SJCRH30 (cell line): ENCODE data around the gene CFHR5. TPM values are rescaled to one million over a fixed set of nuclear protein-coding genes. Genes with fewer than 3 reads are reported as not detected.
"Not testable (repeated sequence)": the region's sequence is repeated elsewhere in the genome, so short reads cannot be mapped to it uniquely, and the experiment has no call there.

Experiments
- DNase-seq, 2 experiments: peaks; one replicate each; pipeline ENCODE4 v3.0.0-alpha.2; 2015 to 2020
- H3K27ac ChIP-seq: fragments of 250-450 bp; sonication (Bioruptor Pico); 2 replicates; pipeline ENCODE4 v1.5.1; 2020; ENCODE audit warnings: mild to moderate bottlenecking, moderate library complexity
- H3K27me3 ChIP-seq: fragments of 250-450 bp; sonication (Bioruptor Pico); 2 replicates; pipeline ENCODE4 v1.5.1; 2020; ENCODE audit warnings: mild to moderate bottlenecking, moderate library complexity
- H3K36me3 ChIP-seq: fragments of 250-450 bp; sonication (Bioruptor Pico); 2 replicates; pipeline ENCODE4 v1.5.1; 2020; ENCODE audit warnings: mild to moderate bottlenecking, moderate library complexity
- H3K4me1 ChIP-seq: fragments of 250-450 bp; sonication (Bioruptor Pico); 2 replicates; pipeline ENCODE4 v1.5.1; 2020; ENCODE audit warnings: mild to moderate bottlenecking, moderate library complexity
- H3K4me3 ChIP-seq: fragments of 250-450 bp; sonication (Bioruptor Pico); 2 replicates; pipeline ENCODE4 v1.5.1; 2020; ENCODE audit warnings: mild to moderate bottlenecking, moderate library complexity
- H3K9me3 ChIP-seq: fragments of 250-450 bp; sonication (Bioruptor Pico); replicated peaks from 2 replicates; pipeline ENCODE4 v1.5.1; 2020; ENCODE audit warnings: mild to moderate bottlenecking, moderate library complexity
- total RNA-seq: library from RNA; depleted of rRNA; stranded (reverse); fragments of >200 nt; shearing (Covaris generic); gene quantifications from 2 replicates; pipeline ENCODE4 v1.2.3, GENCODE V29; 2014; rRNA removed

CFHR5 gene
- total RNA-seq = not detected in 2 replicates

DNA sequence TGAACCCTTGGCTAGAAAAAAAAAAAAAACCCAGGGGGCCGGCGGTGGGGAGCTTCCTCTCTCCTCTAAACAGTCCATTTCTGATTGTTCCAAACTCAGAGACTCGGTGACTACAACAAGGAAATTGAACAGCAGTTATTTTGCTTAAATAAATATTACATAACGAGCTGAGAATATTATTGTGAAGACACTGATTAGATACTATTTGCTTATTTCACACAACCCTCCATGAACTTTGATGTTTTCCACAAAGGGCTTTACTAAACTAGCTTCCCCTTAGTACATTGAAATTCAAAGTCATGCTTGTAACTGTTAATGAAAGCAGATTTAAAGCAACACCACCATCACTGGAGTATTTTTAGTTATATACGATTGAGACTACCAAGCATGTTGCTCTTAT lies at the start of gene CFHR5:
CFHR5 (plus strand) TSS at position 279 of the 400 bp plus-strand sequence; CDS start at position 388, 109 bp downstream.
- H3K27ac ChIP-seq = no peak within 1 kb of the TSS
- H3K4me3 ChIP-seq = no peak within 1 kb of the TSS
- no peaks in the 10 kb centered on the region for H3K4me1 ChIP-seq
- H3K27me3 ChIP-seq = no peaks in the 10 kb centered on the region
- H3K9me3 ChIP-seq = no peaks in the 10 kb centered on the region
- no peak for DNase-seq
- H3K36me3 ChIP-seq = no peaks in the 10 kb centered on the region

DNA sequence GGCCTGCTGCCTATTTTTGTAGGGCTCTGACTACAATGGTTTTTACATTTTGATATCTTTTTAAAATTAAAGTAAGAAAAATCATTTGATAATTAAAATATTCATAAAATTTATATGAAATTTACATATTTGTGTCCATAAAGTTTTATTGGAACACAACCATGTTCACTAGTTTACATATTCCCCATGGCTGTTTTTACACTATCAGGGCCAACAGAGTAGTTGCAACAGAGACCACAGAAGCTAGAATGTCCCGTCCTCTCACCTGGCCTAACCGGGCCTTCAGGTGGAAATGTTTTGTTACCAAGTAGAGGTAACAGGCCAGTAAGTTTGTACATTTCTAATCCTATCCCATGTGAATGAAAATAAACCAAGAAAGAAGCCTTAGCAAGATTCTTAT lies 44.5 kb upstream of the CFHR5 start:
- H3K9me3 ChIP-seq, H3K27ac ChIP-seq, H3K4me3 ChIP-seq, DNase-seq, H3K27me3 ChIP-seq, H3K36me3 ChIP-seq, H3K4me1 ChIP-seq: not testable (repeated sequence)

DNA sequence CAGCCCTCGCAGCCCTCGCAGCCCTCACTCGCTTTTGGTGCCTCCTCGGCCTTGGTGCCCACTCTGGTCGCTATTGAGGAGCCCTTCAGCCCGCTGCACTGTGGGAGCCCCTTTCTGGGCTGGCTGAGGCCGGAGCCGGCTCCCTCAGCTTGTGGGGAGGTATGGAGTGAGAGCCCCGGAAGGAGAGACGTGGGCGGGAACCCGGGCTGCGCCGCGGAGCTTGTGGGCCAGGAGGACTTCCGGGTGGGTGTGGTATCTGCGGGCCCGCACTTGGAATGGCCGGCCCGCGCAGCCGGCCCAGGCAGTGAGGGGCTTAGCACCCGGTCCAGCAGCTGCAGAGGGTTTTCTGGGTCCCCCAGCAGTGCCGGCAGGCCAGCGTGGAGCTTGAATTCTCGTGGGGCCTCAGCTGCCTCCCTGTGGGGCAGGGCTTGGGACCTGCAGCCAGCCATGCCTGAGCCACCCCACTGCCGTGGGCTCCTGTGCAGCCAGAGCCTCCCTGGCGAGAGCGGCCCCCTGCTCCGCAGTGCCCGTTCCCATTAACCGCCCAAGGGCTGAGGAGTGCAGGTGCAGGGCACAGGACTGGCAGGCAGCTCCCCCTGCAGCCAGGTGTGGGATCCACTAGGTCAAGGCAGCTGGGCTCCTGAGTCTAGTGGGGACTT lies 43.7 kb upstream of the CFHR5 start:
- Histone ChIP-seq H3K4me1 (no peaks in the 10 kb centered on the region), H3K27me3 (no peaks in the 10 kb centered on the region)

DNA sequence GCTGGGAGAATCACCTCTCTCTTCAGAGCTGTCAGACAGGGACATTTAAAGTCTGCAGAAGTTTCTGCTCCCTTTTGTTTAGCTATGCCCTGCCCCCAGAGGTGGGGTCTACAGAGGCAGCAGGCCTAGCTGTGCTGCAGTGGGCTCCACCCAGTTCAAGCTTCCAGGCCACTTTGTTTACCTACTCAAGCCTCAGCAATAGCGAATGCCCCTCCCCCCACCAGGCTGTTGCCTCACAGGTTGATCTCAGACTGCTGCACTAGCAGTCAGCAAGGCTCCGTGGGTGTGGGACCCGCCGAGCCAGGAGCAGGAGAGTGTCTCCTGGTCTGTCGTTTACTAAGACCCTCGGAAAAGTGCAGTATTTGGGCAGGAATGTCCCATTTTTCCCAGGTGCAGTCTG lies 35.9 kb upstream of the CFHR5 start:
- H3K27me3 ChIP-seq, H3K9me3 ChIP-seq, DNase-seq, H3K36me3 ChIP-seq, H3K4me1 ChIP-seq, H3K4me3 ChIP-seq, H3K27ac ChIP-seq: not testable (repeated sequence)

More for the DNA sequence above, 43.7 kb upstream of the CFHR5 start:
- Histone ChIP-seq H3K9me3 (no peaks in the 10 kb centered on the region), H3K27ac (no peak overlapping the region), H3K36me3 (no peaks in the 10 kb centered on the region), H3K4me3 (no peak overlapping the region)
- DNase-seq = no peak

DNA sequence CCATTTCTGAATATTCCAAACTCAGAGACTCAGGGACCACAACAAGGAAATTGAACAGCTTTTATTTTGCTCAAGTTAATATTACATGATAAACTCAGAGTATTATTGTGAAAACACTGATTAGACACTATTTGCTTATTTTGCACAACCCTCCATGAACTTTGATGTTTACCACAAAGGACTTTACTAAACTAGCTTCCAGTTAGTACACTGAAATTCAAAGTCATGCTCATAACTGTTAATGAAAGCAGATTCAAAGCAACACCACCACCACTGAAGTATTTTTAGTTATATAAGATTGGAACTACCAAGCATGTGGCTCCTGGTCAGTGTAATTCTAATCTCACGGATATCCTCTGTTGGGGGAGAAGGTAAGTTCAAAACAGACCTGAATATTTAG lies 33.8 kb upstream of the CFHR5 start, which contains the start of gene CFHR2:
CFHR2 (plus strand) TSS at position 171 of the 400 bp plus-strand sequence; CDS start at position 314, 143 bp downstream.
- not testable (repeated sequence) for H3K36me3 ChIP-seq, H3K27ac ChIP-seq, H3K4me3 ChIP-seq, H3K9me3 ChIP-seq, H3K4me1 ChIP-seq, DNase-seq, H3K27me3 ChIP-seq

DNA sequence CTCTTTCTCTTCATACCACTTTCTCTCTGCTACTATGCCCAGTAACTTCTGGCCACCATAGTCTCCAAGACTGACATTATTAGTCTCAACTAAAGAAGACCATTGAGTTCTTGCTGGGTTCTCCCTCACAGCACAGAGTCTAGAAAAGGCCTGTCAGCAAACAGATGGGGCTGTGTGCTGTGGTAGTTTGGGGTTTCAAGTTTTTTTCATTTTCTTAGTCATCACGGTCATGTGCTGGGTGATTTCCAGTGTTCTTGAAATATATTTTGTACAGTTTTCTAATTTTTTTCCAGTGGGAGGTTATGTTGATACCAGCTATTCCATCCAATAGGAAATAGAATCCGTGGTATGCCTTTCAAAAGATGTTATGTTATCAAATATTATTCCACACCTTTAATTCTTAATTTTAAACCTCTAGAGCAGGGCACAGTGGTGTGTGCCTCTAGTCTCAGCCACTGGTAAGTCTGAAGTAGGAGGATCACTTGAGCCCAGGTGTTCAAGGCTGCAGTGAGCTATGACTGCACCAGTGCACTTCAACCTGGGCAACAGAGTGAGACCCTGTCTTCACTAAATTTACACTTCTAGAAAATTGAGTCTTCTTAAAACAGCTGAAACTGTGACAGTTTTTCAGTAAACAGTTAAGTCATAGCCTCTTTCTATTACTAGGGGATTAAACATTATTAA lies 25.5 kb upstream of the CFHR5 start:
- H3K27ac ChIP-seq = no peak overlapping the region
- no peaks in the 10 kb centered on the region for H3K4me1 ChIP-seq
- H3K36me3 ChIP-seq = no peaks in the 10 kb centered on the region
- H3K4me3 ChIP-seq = no peak overlapping the region
- no peaks in the 10 kb centered on the region for H3K27me3 ChIP-seq
- no peaks in the 10 kb centered on the region for H3K9me3 ChIP-seq
- no peak for DNase-seq

DNA sequence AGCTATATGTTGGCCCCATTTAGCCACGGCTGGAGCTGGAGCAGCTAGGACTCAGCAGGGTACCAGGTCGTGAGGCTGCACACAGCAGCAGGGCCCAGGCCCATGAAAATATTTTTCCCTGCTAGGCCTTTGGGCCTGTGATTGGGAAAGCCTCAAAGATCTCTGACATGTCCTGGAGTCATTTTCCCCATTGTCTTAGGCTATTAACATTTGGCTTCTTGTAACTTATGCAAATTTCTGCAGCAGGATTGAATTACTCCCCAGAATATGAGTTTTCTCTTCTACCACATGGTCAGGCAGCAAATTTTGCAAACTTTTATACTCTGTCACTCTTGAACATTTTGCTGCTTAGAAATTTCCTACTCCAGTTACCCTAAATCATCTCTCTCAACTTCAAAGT lies 22.6 kb upstream of the CFHR5 start:
- Histone ChIP-seq H3K36me3 (no peaks in the 10 kb centered on the region), H3K4me1 (no peaks in the 10 kb centered on the region), H3K27me3 (no peaks in the 10 kb centered on the region), H3K4me3 (no peak overlapping the region), H3K9me3 (no peaks in the 10 kb centered on the region), H3K27ac (no peak overlapping the region)
- no peak for DNase-seq

DNA sequence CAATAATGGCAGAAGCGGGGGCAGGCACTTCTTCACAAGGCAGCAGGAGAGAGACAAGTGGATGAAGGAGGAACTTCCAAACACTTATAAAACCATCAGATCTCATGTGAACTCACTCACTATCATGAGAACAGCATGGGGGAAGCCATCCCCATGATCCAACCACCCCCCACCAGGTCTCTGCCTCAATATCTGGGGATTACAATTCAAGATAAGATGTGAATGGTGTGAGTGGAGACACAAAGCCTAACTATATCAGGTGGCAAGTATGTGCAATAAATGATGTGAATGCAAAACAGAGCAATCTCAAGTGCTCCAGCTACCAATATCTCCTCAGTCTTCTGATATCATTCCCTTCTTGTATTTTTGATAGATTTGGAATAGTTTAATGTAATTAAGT lies 21.4 kb upstream of the CFHR5 start:
- Histone ChIP-seq H3K9me3 (no peaks in the 10 kb centered on the region), H3K27me3 (no peaks in the 10 kb centered on the region), H3K4me3 (no peak overlapping the region), H3K4me1 (no peaks in the 10 kb centered on the region), H3K27ac (no peak overlapping the region), H3K36me3 (no peaks in the 10 kb centered on the region)
- no peak for DNase-seq

DNA sequence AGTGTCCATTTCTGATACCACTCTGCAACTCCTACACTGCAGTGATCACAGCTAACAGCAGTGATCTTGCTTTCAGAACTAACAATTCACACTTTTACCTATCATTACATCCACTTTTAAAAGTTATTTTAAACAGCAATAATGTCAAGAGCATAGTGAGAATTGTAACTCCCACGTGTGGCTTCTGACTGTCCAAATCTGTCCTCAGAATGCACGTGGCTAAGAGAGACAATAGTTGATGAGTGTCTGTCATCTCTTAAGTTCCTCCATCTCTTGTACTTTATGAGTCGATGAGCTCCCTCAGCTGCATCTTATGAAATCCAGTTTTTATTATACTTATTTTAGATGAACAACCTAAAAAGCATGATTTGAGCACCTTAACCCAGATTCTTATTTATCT lies 16.5 kb upstream of the CFHR5 start:
- Histone ChIP-seq H3K4me3 (no peak overlapping the region), H3K4me1 (no peaks in the 10 kb centered on the region)
- DNase-seq = no peak

DNA sequence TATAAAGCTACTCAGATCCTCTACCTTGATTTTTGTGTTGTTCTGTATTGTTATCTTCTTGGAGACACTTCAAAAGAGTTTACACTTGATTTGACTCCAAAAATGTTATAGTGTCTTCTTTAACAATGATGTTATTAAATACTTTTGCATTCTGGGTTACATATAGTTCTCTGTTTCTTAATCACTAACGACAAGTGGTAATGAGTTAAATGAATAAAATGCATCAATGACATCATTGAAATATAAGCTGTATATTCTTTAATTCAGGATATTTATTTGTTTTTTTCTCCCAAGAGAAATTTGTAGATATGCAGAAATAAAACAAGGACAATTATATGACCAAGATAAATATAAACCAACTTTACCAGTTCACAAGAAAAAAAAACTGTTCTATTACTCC lies 7.2 kb upstream of the CFHR5 start:
- Histone ChIP-seq H3K36me3 (no peaks in the 10 kb centered on the region), H3K4me1 (no peaks in the 10 kb centered on the region), H3K27me3 (no peaks in the 10 kb centered on the region), H3K27ac (no peak overlapping the region), H3K9me3 (no peaks in the 10 kb centered on the region), H3K4me3 (no peak overlapping the region)
- DNase-seq = no peak

More for the DNA sequence above, 16.5 kb upstream of the CFHR5 start:
- Histone ChIP-seq H3K27ac (no peak overlapping the region), H3K36me3 (no peaks in the 10 kb centered on the region), H3K27me3 (no peaks in the 10 kb centered on the region), H3K9me3 (no peaks in the 10 kb centered on the region)

DNA sequence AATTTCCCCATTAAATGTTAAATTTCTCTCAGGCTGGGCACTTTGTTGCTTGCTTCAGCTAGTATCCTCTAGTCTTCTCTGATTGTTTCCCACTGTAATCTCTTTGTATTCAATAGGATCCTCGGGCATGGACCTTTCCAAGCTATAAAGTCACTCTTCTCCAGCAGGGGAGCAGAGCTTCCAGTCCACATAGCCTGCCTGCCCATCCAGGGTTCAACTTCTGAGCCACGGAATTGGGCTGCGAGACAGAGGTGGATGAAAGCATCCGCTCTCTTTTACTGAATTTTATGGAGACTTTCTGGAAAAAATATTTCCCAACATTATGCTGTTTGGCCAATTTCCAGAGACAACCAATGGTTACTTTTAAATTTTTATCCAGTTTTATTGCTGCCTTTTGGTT lies 1.1 kb upstream of the CFHR5 start:
- Histone ChIP-seq H3K4me3 (no peak overlapping the region), H3K4me1 (no peaks in the 10 kb centered on the region), H3K9me3 (no peaks in the 10 kb centered on the region), H3K27me3 (no peaks in the 10 kb centered on the region), H3K36me3 (no peaks in the 10 kb centered on the region), H3K27ac (no peak overlapping the region)
- no peak for DNase-seq

DNA sequence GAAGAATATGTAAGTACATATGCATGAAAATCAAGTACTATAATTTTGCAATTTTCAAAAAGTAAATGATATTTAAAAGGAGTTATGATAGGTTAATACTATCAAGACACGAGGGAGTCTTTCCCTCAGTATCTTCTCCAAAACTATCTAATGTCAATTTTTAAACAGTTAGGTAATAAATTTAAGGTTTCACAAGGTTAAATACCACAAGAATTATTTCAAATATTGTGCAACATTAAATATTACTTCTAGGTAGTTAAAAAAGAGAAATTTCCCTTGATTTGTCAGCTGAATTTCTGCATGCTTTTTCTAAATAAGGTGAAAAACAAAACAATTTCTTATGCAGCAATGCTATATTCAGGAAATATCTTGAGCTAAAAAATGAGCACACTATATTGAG lies 3.5 kb downstream of the CFHR5 start:
- H3K27ac ChIP-seq = no peak overlapping the region
- H3K27me3 ChIP-seq = no peaks in the 10 kb centered on the region
- no peak overlapping the region for H3K4me3 ChIP-seq
- DNase-seq = no peak
- no peaks in the 10 kb centered on the region for H3K9me3 ChIP-seq
- no peaks in the 10 kb centered on the region for H3K36me3 ChIP-seq
- H3K4me1 ChIP-seq = no peaks in the 10 kb centered on the region

DNA sequence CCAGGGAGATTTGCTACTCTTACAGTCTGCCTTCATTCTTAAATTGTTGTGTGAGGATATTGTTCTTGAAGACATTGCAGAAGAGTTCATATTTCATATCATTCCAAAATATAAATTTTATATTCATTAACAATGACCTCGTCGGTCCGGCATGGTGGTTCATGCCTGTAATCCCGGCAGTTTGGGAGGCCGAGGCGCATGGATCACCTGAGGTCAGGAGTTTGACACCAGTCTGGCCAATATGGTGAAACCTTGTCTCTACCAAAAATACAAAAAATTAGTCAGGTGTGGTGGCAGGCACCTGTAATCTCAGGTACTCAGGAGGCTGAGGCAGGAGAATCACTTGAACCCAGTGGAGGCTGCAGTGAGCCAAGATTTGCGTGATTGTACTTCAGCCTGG lies 4.9 kb downstream of the CFHR5 start:
- H3K27ac ChIP-seq, H3K36me3 ChIP-seq, H3K4me3 ChIP-seq, DNase-seq, H3K4me1 ChIP-seq, H3K27me3 ChIP-seq, H3K9me3 ChIP-seq: not testable (repeated sequence)

DNA sequence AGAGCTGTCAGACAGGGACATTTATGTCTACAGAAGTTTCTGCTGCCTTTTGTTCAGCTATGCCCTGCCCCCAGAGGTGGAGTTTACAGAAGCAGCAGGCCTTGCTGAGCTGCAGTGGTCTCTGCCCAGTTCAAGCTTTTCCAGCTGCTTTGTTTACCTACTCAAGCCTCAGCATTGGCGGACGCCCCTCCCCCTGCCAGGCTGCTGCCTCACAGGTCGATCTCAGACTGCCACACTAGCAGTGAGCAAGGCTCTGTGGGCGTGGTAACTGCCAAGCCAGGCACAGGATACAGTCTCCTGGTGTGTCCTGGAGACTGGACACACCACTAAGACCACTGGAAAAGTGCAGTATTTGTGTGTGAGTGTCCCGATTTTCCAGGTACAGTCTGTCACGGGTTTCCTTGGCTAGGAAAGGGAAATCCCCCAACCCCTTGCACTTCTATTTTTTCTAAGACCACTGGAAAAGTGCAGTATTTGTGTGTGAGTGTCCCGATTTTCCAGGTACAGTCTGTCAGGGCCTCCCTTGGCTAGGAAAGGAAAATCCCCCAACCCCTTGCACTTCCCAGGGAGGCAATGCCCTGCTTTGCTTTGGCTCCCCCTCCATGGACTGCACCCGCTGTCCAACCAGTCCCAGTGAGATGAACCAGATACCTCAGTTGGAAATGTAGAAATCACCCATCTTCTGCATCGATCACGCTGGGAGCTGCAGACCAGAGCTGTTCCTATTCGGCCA lies 14.7 kb downstream of the CFHR5 start:
- not testable (repeated sequence) for H3K27me3 ChIP-seq, H3K4me3 ChIP-seq, H3K27ac ChIP-seq, H3K4me1 ChIP-seq, H3K9me3 ChIP-seq, H3K36me3 ChIP-seq
- peak; percentile 26 to 30 for DNase-seq

DNA sequence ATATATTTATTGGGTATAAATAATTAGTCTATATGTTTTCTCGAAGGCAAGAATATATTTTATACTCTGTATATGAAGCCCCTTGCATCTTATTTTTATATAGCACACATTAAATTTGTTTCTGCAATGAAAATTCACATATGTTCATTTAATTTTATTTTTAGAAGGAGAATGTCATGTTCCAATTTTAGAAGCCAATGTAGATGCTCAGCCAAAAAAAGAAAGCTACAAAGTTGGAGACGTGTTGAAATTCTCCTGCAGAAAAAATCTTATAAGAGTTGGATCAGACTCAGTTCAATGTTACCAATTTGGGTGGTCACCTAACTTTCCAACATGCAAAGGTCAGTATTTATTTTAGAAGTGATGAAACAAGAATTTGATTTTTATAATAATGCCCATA lies 16.6 kb downstream of the CFHR5 start:
- Histone ChIP-seq H3K4me3 (no peak overlapping the region), H3K27me3 (no peaks in the 10 kb centered on the region), H3K27ac (no peak overlapping the region), H3K4me1 (no peaks in the 10 kb centered on the region), H3K36me3 (no peaks in the 10 kb centered on the region), H3K9me3 (no peaks in the 10 kb centered on the region)
- no peak for DNase-seq
